Measurements from ENCODE around the gene DIP2B. TPM values are rescaled to one million over a fixed set of nuclear protein-coding genes. Genes with fewer than 3 reads are reported as not detected.

The DIP2B gene, protein sequence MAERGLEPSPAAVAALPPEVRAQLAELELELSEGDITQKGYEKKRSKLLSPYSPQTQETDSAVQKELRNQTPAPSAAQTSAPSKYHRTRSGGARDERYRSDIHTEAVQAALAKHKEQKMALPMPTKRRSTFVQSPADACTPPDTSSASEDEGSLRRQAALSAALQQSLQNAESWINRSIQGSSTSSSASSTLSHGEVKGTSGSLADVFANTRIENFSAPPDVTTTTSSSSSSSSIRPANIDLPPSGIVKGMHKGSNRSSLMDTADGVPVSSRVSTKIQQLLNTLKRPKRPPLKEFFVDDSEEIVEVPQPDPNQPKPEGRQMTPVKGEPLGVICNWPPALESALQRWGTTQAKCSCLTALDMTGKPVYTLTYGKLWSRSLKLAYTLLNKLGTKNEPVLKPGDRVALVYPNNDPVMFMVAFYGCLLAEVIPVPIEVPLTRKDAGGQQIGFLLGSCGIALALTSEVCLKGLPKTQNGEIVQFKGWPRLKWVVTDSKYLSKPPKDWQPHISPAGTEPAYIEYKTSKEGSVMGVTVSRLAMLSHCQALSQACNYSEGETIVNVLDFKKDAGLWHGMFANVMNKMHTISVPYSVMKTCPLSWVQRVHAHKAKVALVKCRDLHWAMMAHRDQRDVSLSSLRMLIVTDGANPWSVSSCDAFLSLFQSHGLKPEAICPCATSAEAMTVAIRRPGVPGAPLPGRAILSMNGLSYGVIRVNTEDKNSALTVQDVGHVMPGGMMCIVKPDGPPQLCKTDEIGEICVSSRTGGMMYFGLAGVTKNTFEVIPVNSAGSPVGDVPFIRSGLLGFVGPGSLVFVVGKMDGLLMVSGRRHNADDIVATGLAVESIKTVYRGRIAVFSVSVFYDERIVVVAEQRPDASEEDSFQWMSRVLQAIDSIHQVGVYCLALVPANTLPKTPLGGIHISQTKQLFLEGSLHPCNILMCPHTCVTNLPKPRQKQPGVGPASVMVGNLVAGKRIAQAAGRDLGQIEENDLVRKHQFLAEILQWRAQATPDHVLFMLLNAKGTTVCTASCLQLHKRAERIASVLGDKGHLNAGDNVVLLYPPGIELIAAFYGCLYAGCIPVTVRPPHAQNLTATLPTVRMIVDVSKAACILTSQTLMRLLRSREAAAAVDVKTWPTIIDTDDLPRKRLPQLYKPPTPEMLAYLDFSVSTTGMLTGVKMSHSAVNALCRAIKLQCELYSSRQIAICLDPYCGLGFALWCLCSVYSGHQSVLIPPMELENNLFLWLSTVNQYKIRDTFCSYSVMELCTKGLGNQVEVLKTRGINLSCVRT (N-terminal part only)
- 18.7 and 21.7 TPM in 2 replicates for total RNA-seq

GRCh38 chr12:50504798-50505674 lies at the start of gene DIP2B:
DIP2B (plus strand) TSS chr12:50504985; CDS start chr12:50505141, 156 bp downstream.

DNA sequence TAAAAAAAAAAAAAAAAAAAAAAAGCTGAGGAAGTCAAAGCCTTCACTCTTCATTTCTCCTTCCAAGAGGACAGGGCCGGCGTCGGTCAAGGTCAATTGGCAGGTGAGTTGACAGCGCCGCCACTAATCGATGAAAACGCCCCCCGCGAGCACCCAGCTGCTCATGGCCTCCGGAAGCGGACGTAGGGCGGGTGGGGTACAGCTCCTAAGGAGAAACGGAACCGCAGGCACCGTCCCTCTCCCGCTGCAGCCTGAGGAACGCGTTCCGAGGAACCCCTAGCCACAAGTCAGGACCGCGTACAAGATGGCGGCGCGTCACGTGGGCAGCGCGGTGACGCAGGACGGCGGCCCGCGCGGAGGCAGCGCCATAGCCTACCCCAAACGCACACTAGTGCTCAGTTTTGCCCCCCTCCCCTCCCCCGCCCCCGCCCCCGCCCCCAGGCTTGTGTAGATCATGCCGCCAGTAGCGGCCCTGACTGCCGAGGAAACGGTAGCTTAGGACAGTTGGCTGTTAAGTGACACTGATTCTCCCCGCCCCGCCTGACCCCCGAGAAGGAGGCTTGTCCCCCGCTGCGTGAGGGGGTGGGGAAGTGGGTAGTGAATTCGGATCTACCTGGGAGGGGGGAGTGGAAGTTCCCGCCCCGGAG lies 259.0 kb downstream of the DIP2B start, which contains the start of gene ATF1:
TSS of gene ATF1 (plus strand) at position 463 of the 647 bp plus-strand sequence. CDS start 16,045 bp downstream, outside the sequence.

Small RNA genes within 50 kb of the gene (small RNA-seq; reads per million reads assigned to genes)
- gene RF00019, result not detected
- not detected for gene RNU6-238P
- gene RNU6-769P, result not detected

Other genes with a start within 250 kb of the DIP2B start
- gene LIMA1, start 221.5 kb upstream of the DIP2B start, total RNA-seq, result 112 and 128 TPM in 2 replicates
- not detected in 2 replicates for gene FAM186A, start 108.4 kb upstream of the DIP2B start, total RNA-seq
- 29.8 and 34.6 TPM in 2 replicates for gene LARP4, start 104.1 kb upstream of the DIP2B start, total RNA-seq